ENCODE measurements around the gene HECTD1.
A peak's percentile ranks its signal among the peaks of the same experiment; 100 is the strongest.
"Not testable (repeated sequence)": the region's sequence is repeated elsewhere in the genome, so short reads cannot be mapped to it uniquely, and the experiment has no call there.

HECTD1 gene

GRCh38 chr14:31059152-31059924 is 148.3 kb downstream of the HECTD1 start:
- intact Hi-C loops (cut with DNase I) = no loop called here
- no peak for DNase-seq

GRCh38 chr14:31057701-31058364 is 149.8 kb downstream of the HECTD1 start:
- intact Hi-C loops (cut with DNase I) = no loop called here
- no peak for DNase-seq

GRCh38 chr14:31057035-31057434 is 150.6 kb downstream of the HECTD1 start:
- no peak for DNase-seq
- intact Hi-C loops (cut with DNase I) = no loop called here

- peak in 1 of 10 donors; percentile 47 for DNase-seq
- intact Hi-C loops (cut with DNase I) = not testable (repeated sequence)
These were observed 154.5 kb downstream of the HECTD1 start for GRCh38 chr14:31052905-31053586.

GRCh38 chr14:31051511-31051910 is 156.1 kb downstream of the HECTD1 start:
- no peak for DNase-seq

GRCh38 chr14:31051023-31051422 is 156.6 kb downstream of the HECTD1 start:
- no peak for DNase-seq
- intact Hi-C loops (cut with DNase I) = no loop called here

More at GRCh38 chr14:31051511-31051910, 156.1 kb downstream of the HECTD1 start:
- intact Hi-C loops (cut with DNase I) = no loop called here

Data from posterior cingulate gyrus (tissue), 11 donors.